Activated B cell treated with CpG ODN at 0.5 μM for 24 hours (primary cell): ENCODE data around the gene PCGF2. TPM values are rescaled to one million over a fixed set of nuclear protein-coding genes. Genes with fewer than 3 reads are reported as not detected.

Experiments used
- ATAC-seq: fragments of 200-7000 bp; cut with Tn5 transposase; one replicate; pipeline ENCODE4 v1.10.0; 2021; ENCODE audit warnings: low read depth, mild to moderate bottlenecking, moderate library complexity
- CTCF ChIA-PET: fragments of 350-600 bp; sonication (Branson Sonifier 250); formaldehyde crosslinking; loops from one replicate; lab custom pipeline; 2021; ENCODE audit warnings: antibody characterized with exemption; lab: Charles Lee
- POLR2A ChIA-PET: fragments of 350-600 bp; sonication (Branson Sonifier 250); formaldehyde crosslinking; loops from one replicate; lab custom pipeline; 2021; ENCODE audit warnings: antibody characterized with exemption; lab: Charles Lee
- DNase-seq: peaks from one replicate; pipeline ENCODE4 v3.0.0; 2022
- H3K27ac Mint-ChIP-seq: one replicate; pipeline ENCODE4 v1.8.0; 2020; ENCODE audit warnings: mixed read lengths
- H3K27me3 Mint-ChIP-seq: one replicate; pipeline ENCODE4 v1.8.0; 2021; ENCODE audit warnings: mixed read lengths
- H3K36me3 Mint-ChIP-seq: one replicate; pipeline ENCODE4 v1.8.0; 2021; ENCODE audit warnings: low read depth, mixed read lengths
- H3K4me1 Mint-ChIP-seq: one replicate; pipeline ENCODE4 v1.8.0; 2021; ENCODE audit warnings: mixed read lengths
- H3K4me3 Mint-ChIP-seq: one replicate; pipeline ENCODE4 v1.8.0; 2020; ENCODE audit warnings: mild to moderate bottlenecking, mixed read lengths
- H3K9me3 Mint-ChIP-seq: one replicate; pipeline ENCODE4 v1.8.0; 2020; ENCODE audit warnings: mixed read lengths
- intact Hi-C: fragments of 100-400 bp; cut with micrococcal nuclease; formaldehyde crosslinking; loops from one replicate; pipeline ENCODE4 v1.15.1; 2024
- total RNA-seq: library from RNA; stranded (reverse); gene quantifications from 2 replicates; pipeline ENCODE4 v1.2.3, GENCODE V29; 2022
- TF ChIP-seq, protein P1 (sequence below): fragments of 200-600 bp; IDR thresholded peaks from one replicate; pipeline ENCODE4 v1.8.0; 2022; ENCODE audit warnings: antibody characterized with exemption, mild to moderate bottlenecking

The PCGF2 gene
- total RNA-seq, 1 donor from 2014 or later: not detected

DNA sequence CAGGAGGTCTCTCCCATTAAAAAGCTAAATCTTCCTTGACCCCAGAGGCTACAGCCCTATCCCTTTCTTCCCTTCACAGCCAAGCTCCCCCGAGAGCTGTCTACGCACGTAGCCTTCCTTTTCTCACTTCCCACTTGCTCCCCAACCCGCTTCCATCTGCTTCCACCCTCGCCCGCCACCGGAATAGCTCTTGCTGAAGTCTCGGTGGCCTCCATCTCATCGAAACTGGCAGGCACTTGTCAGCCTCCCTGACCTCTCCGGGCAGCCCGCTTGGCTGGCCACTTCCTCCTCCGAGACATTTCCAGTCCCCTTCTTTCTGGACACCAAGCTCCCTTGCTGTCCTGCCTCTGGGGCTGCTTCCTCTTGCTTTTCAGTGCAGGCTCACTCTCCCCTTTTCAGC, 62.6 kb downstream of the PCGF2 start:
- H3K27ac Mint-ChIP-seq: no peak overlapping the region
- ATAC-seq: no peak
- TF ChIP-seq, protein P1, sequence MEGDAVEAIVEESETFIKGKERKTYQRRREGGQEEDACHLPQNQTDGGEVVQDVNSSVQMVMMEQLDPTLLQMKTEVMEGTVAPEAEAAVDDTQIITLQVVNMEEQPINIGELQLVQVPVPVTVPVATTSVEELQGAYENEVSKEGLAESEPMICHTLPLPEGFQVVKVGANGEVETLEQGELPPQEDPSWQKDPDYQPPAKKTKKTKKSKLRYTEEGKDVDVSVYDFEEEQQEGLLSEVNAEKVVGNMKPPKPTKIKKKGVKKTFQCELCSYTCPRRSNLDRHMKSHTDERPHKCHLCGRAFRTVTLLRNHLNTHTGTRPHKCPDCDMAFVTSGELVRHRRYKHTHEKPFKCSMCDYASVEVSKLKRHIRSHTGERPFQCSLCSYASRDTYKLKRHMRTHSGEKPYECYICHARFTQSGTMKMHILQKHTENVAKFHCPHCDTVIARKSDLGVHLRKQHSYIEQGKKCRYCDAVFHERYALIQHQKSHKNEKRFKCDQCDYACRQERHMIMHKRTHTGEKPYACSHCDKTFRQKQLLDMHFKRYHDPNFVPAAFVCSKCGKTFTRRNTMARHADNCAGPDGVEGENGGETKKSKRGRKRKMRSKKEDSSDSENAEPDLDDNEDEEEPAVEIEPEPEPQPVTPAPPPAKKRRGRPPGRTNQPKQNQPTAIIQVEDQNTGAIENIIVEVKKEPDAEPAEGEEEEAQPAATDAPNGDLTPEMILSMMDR: no peak

More for the DNA sequence above, 62.6 kb downstream of the PCGF2 start:
- intact Hi-C loops: no loop called here
- no peak overlapping the region for H3K4me3 Mint-ChIP-seq
- DNase-seq: no peak
- no peaks in the 10 kb centered on the region for H3K4me1 Mint-ChIP-seq
- no peaks in the 10 kb centered on the region for H3K36me3 Mint-ChIP-seq
- CTCF ChIA-PET: no interaction called here
- H3K9me3 Mint-ChIP-seq: no peaks in the 10 kb centered on the region
- peaks cover 6% of the 10 kb centered on the region for H3K27me3 Mint-ChIP-seq
- POLR2A ChIA-PET: no interaction called here

Other genes with a start within 250 kb of the PCGF2 start
- gene SRCIN1, start 142.4 kb downstream of the PCGF2 start, total RNA-seq: 0.24 and 0.35 TPM in 2 replicates
- 2.8 and 3.0 TPM in 2 replicates for gene EPOP, start 73.4 kb downstream of the PCGF2 start, total RNA-seq
- gene MLLT6, start 43.1 kb downstream of the PCGF2 start, total RNA-seq: 166 and 192 TPM in 2 replicates
- 11.2 and 12.1 TPM in 2 replicates for gene CISD3, start 18.0 kb downstream of the PCGF2 start, total RNA-seq
- gene PSMB3, start 4.4 kb upstream of the PCGF2 start, total RNA-seq: 234 and 250 TPM in 2 replicates
- 32.1 and 33.0 TPM in 2 replicates for gene PIP4K2B, start 51.2 kb upstream of the PCGF2 start, total RNA-seq
- gene CWC25, start 77.0 kb upstream of the PCGF2 start, total RNA-seq: 35.6 and 38.3 TPM in 2 replicates
- 2,652 and 3,293 TPM in 2 replicates for gene RPL23, start 105.4 kb upstream of the PCGF2 start, total RNA-seq
- 117 and 127 TPM in 2 replicates for gene LASP1, start 121.7 kb upstream of the PCGF2 start, total RNA-seq
- not detected in 2 replicates for gene FBXO47, start 219.1 kb upstream of the PCGF2 start, total RNA-seq